HCT116 (cell line): ENCODE data around the gene SUZ12. TPM values are rescaled to one million over a fixed set of nuclear protein-coding genes. Genes with fewer than 3 reads are reported as not detected.
"Not testable (repeated sequence)": the region's sequence is repeated elsewhere in the genome, so short reads cannot be mapped to it uniquely, and the experiment has no call there.

Experiments
- ATAC-seq: fragments of 200-7000 bp; cut with Tn5 transposase; 2 replicates; pipeline ENCODE4 v1.9.1; 2020; ENCODE audit warnings: mild to moderate bottlenecking, moderate library complexity
- BruUV-seq: library from RNA; stranded (reverse); fragments of 400-500 nt; replicated peaks from 2 replicates; lab custom pipeline; 2021; lab: Mats Ljungman, UMichigan
- CTCF ChIA-PET: fragments of 300-600 bp; sonication (Branson Sonifier 250); formaldehyde crosslinking; loops from one replicate; lab custom pipeline; 2021; ENCODE audit warnings: antibody characterized with exemption; lab: Charles Lee
- POLR2A ChIA-PET: fragments of 300-600, 350-600 bp; sonication (Branson Sonifier 250); formaldehyde crosslinking; loops from one replicate; lab custom pipeline; 2021; ENCODE audit warnings: antibody characterized with exemption; lab: Charles Lee
- RAD21 ChIA-PET, 2 experiments: fragments of 300-600 bp; sonication (Branson Sonifier 250); formaldehyde crosslinking; loops; one replicate each; lab custom pipeline; 2023; ENCODE audit warnings: low total read pairs in 2 of 2; ENCODE audit not compliant: uncharacterized antibody in 2 of 2, unreplicated experiment in 2 of 2, low non-redundant PET in 1 of 2; lab: Charles Lee
- DNase-seq: peaks from one replicate; pipeline ENCODE4 v3.0.0-alpha.2; 2010; ENCODE audit warnings: low read depth, low spot score
- H2AFZ ChIP-seq: fragments of 200-600 bp; shearing (Covaris generic), sonication (generic); 2 replicates; pipeline ENCODE4 v1.6.1; 2017; ENCODE audit warnings: low read depth, mixed run types, mixed read lengths, antibody characterized with exemption, low read length; ENCODE audit not compliant: poor library complexity, severe bottlenecking
- H3K27ac ChIP-seq: 2 replicates; pipeline ENCODE4 v1.5.1; 2012; ENCODE audit warnings: low read depth, low read length
- H3K27me3 ChIP-seq: fragments of 200-600 bp; sonication (generic); 2 replicates; pipeline ENCODE4 v1.6.1; 2016; ENCODE audit warnings: mixed run types, low read length, mixed read lengths; ENCODE audit not compliant: insufficient read depth
- H3K36me3 ChIP-seq, 2 experiments: fragments of 200-500 bp in 1 of 2; fragments of 200-600 bp in 1 of 2; sonication (Bioruptor generic) in 1 of 2; sonication (generic) in 1 of 2; 2 replicates each; pipeline versions ENCODE4 v1.5.1 to v1.6.1; 2014 to 2016; ENCODE audit warnings: low read length in 2 of 2, inconsistent platforms in 1 of 2, mixed read lengths in 1 of 2, mixed run types in 1 of 2; ENCODE audit not compliant: insufficient read depth in 2 of 2, control insufficient read depth in 1 of 2
- H3K4me1 ChIP-seq, 2 experiments: fragments of 200-600 bp in 1 of 2; sonication (generic) in 1 of 2; 2 replicates each; pipeline versions ENCODE4 v1.5.1 to v1.6.1; 2012 to 2017; ENCODE audit warnings: low read length in 2 of 2, inconsistent platforms in 1 of 2, mild to moderate bottlenecking in 1 of 2, mixed read lengths in 1 of 2, mixed run types in 1 of 2, moderate library complexity in 1 of 2; ENCODE audit not compliant: insufficient read depth in 2 of 2, control insufficient read depth in 1 of 2
- H3K4me2 ChIP-seq: fragments of 200-600 bp; sonication (generic); 2 replicates; pipeline ENCODE4 v1.6.1; 2017; ENCODE audit warnings: mixed run types, low read length, mixed read lengths
- H3K4me3 ChIP-seq, 2 experiments: fragments of 200-600 bp in 1 of 2; sonication (generic) in 1 of 2; replicated peaks in 1 of 2; 2 replicates each; pipeline ENCODE4 v1.5.1; 2011 to 2016; ENCODE audit warnings: low read length in 2 of 2, control low read depth in 1 of 2, low read depth in 1 of 2, mild to moderate bottlenecking in 1 of 2, mixed read lengths in 1 of 2, mixed run types in 1 of 2
- H3K79me2 ChIP-seq: fragments of 200-600 bp; sonication (generic); 2 replicates; pipeline ENCODE4 v1.6.1; 2017; ENCODE audit warnings: mild to moderate bottlenecking, mixed run types, low read length, moderate library complexity, mixed read lengths; ENCODE audit not compliant: insufficient read depth
- H3K9ac ChIP-seq: fragments of 200-600 bp; sonication (generic); 2 replicates; pipeline ENCODE4 v1.6.1; 2016; ENCODE audit warnings: low read length, mixed read lengths
- H3K9me2 ChIP-seq: fragments of 200-600 bp; sonication (generic), shearing (Covaris generic); 2 replicates; pipeline ENCODE4 v1.6.1; 2017; ENCODE audit warnings: mixed run types, mild to moderate bottlenecking, moderate library complexity; ENCODE audit not compliant: insufficient read depth
- H3K9me3 ChIP-seq, 2 experiments: fragments of 200-500 bp in 1 of 2; fragments of 200-600 bp in 1 of 2; sonication (Bioruptor generic) in 1 of 2; sonication (generic) in 1 of 2; 2 replicates each; pipeline ENCODE4 v1.6.1; 2014 to 2017; ENCODE audit warnings: low read length in 2 of 2, mixed read lengths in 2 of 2, inconsistent platforms in 1 of 2, low read depth in 1 of 2, mild to moderate bottlenecking in 1 of 2, mixed run types in 1 of 2, moderate library complexity in 1 of 2; ENCODE audit not compliant: control insufficient read depth in 1 of 2, insufficient read depth in 1 of 2
- H4K20me1 ChIP-seq: fragments of 200-600 bp; sonication (generic), shearing (Covaris generic); 2 replicates; pipeline ENCODE4 v1.6.1; 2017; ENCODE audit warnings: mixed run types, mild to moderate bottlenecking, moderate library complexity; ENCODE audit not compliant: insufficient read depth
- intact Hi-C: fragments of 100-400 bp; cut with micrococcal nuclease; formaldehyde crosslinking; loops from 2 replicates; pipeline ENCODE4 v1.10.0; 2022
- total RNA-seq: library from RNA; stranded (reverse); gene quantifications from one replicate; pipeline ENCODE4 v1.2.1, GENCODE V29; 2021; ENCODE audit not compliant: unreplicated experiment

Gene SUZ12
- total RNA-seq, 1 experiment from 2014 or later, result 44.9 TPM

- H4K20me1 ChIP-seq, POLR2A ChIA-PET, RAD21 ChIA-PET, H3K36me3 ChIP-seq, H3K27ac ChIP-seq, H3K27me3 ChIP-seq, DNase-seq, H3K4me1 ChIP-seq, H3K4me3 ChIP-seq, H3K4me2 ChIP-seq, intact Hi-C loops, H2AFZ ChIP-seq, H3K9me3 ChIP-seq, H3K9me2 ChIP-seq, H3K9ac ChIP-seq, H3K79me2 ChIP-seq, BruUV-seq, ATAC-seq, CTCF ChIA-PET: not testable (repeated sequence)
These were observed 110.9 kb downstream of the SUZ12 start for GRCh38 chr17:32047663-32048062.

Other genes starting within 250 kb of the SUZ12 start
- 52.4 TPM for gene COPRS, start 77.8 kb upstream of the SUZ12 start, total RNA-seq
- 73.0 TPM for gene UTP6, start 35.3 kb upstream of the SUZ12 start, total RNA-seq
- gene LRRC37B, start 70.4 kb downstream of the SUZ12 start, total RNA-seq, result 8.8 TPM
- gene RHOT1, start 205.5 kb downstream of the SUZ12 start, total RNA-seq, result 33.3 TPM